ENCODE measurements around the gene ORC4.

ORC4 gene

GRCh38 chr2:148020111-148021058 lies at the start of gene ORC4:
Gene ORC4, minus strand, starts transcription at chr2:148020737. Its CDS starts 44,779 bp downstream, at chr2:147975958.
- DNase-seq (ENCODE audit: low read depth): peak; percentile 98

GRCh38 chr2:148067801-148068200 lies 47.3 kb upstream of the ORC4 start:
- no peak for DNase-seq (ENCODE audit: low read depth)

GRCh38 chr2:148065936-148066335 lies 45.4 kb upstream of the ORC4 start:
- DNase-seq (ENCODE audit: low read depth): no peak

GRCh38 chr2:148063633-148064032 lies 43.1 kb upstream of the ORC4 start:
- no peak for DNase-seq (ENCODE audit: low read depth)

- DNase-seq (ENCODE audit: low read depth): no peak
These were observed 38.1 kb upstream of the ORC4 start for GRCh38 chr2:148058641-148059040.

- no peak for DNase-seq (ENCODE audit: low read depth)
These were observed 32.1 kb upstream of the ORC4 start for GRCh38 chr2:148052687-148053086.

GRCh38 chr2:148049284-148049683 lies 28.7 kb upstream of the ORC4 start:
- no peak for DNase-seq (ENCODE audit: low read depth)

- no peak for DNase-seq (ENCODE audit: low read depth)
These were observed 28.1 kb upstream of the ORC4 start for GRCh38 chr2:148048475-148049221.

GRCh38 chr2:148046802-148047201 lies 26.3 kb upstream of the ORC4 start:
- no peak for DNase-seq (ENCODE audit: low read depth)

- DNase-seq (ENCODE audit: low read depth): no peak
These were observed 23.8 kb upstream of the ORC4 start for GRCh38 chr2:148044322-148044721.

GRCh38 chr2:148042219-148042618 lies 21.7 kb upstream of the ORC4 start:
- DNase-seq (ENCODE audit: low read depth): no peak

- no peak for DNase-seq (ENCODE audit: low read depth)
These were observed 19.2 kb upstream of the ORC4 start for GRCh38 chr2:148039783-148040182.

- no peak for DNase-seq (ENCODE audit: low read depth)
These were observed 11.7 kb upstream of the ORC4 start for GRCh38 chr2:148032215-148032614.

- DNase-seq (ENCODE audit: low read depth): no peak
These were observed 10.6 kb upstream of the ORC4 start for GRCh38 chr2:148031152-148031551.

GRCh38 chr2:148028781-148029180 lies 8.2 kb upstream of the ORC4 start:
- DNase-seq (ENCODE audit: low read depth): no peak

GRCh38 chr2:148027822-148028221 lies 7.3 kb upstream of the ORC4 start:
- no peak for DNase-seq (ENCODE audit: low read depth)

GRCh38 chr2:148026573-148026972 lies 6.0 kb upstream of the ORC4 start:
- no peak for DNase-seq (ENCODE audit: low read depth)

GRCh38 chr2:148023861-148024260 lies 3.3 kb upstream of the ORC4 start:
- no peak for DNase-seq (ENCODE audit: low read depth)

- DNase-seq (ENCODE audit: low read depth): no peak
These were observed 2.3 kb upstream of the ORC4 start for GRCh38 chr2:148022882-148023281.

GRCh38 chr2:148022351-148022750 lies 1.8 kb upstream of the ORC4 start:
- no peak for DNase-seq (ENCODE audit: low read depth)

- no peak for DNase-seq (ENCODE audit: low read depth)
These were observed 1.3 kb upstream of the ORC4 start for GRCh38 chr2:148021886-148022285.

- peak; percentile 40 for DNase-seq (ENCODE audit: low read depth)
These were observed 723 bp upstream of the ORC4 start, which contains the start of gene MBD5 for GRCh38 chr2:148021059-148021861. Gene MBD5, plus strand, starts transcription at chr2:148021091.
